Spinal cord (tissue), 10 donors: ENCODE results near the gene MMP20. TPM values are rescaled to one million over a fixed set of nuclear protein-coding genes. Genes with fewer than 3 reads are reported as not detected.

Experiments
- DNase-seq, 6 donors: peaks; one replicate each; pipeline versions ENCODE4 v3.0.0 to v3.0.0-alpha.2; 2013 to 2015; ENCODE audit warnings: low spot score in 6 of 6, low read depth in 4 of 6
- H3K27ac ChIP-seq: one replicate; pipeline ENCODE4 v1.5.1; 2013; ENCODE audit warnings: low read depth, low read length, control low read depth
- H3K27me3 ChIP-seq: one replicate; pipeline ENCODE4 v1.6.1; 2013; ENCODE audit warnings: low read length; ENCODE audit not compliant: control insufficient read depth, insufficient read depth
- H3K36me3 ChIP-seq: one replicate; pipeline ENCODE4 v1.6.1; 2013; ENCODE audit warnings: low read length; ENCODE audit not compliant: control insufficient read depth, insufficient read depth
- H3K4me1 ChIP-seq: one replicate; pipeline ENCODE4 v1.6.1; 2013; ENCODE audit warnings: low read length; ENCODE audit not compliant: control insufficient read depth, insufficient read depth
- H3K4me3 ChIP-seq: one replicate; pipeline ENCODE4 v1.5.1; 2013; ENCODE audit warnings: low read depth, low read length, control low read depth
- H3K9me3 ChIP-seq: one replicate; pipeline ENCODE4 v1.6.1; 2013; ENCODE audit warnings: low read length; ENCODE audit not compliant: control insufficient read depth, insufficient read depth
- WGBS: methylation state at CpG from one replicate; pipeline ENCODE4 v1.1.5; 2013; ENCODE audit warnings: missing lambda C conversion rate; ENCODE audit not compliant: insufficient coverage; 5-methylcytosine and 5-hydroxymethylcytosine counted together
- polyA plus RNA-seq, 2 donors: library from polyadenylated mRNA; unstranded; fragments of 120-200 nt; gene quantifications; one replicate each; pipeline ENCODE4 v1.2.1, GENCODE V29; 2013; ENCODE audit not compliant: insufficient read length in 2 of 2
- total RNA-seq, 2 donors: library from RNA; depleted of rRNA in 1 of 2; stranded (reverse); fragments of 120-200 nt in 1 of 2; fragments of >200 nt in 1 of 2; gene quantifications; one replicate each; pipeline versions ENCODE4 v1.2.3 to v1.2.4, GENCODE V29; 2013 to 2014
- donor health status: healthy.

MMP20 gene
- total and polyA plus RNA-seq, 4 donors = 0.10 TPM; not detected in 3

GRCh38 chr11:102572554-102573220 lies 52.4 kb downstream of the MMP20 start:
- H3K27ac ChIP-seq = no peak overlapping the region
- 100% methylated on average over 1 of the region's 2 CpGs for WGBS
- no peaks in the 10 kb centered on the region for H3K27me3 ChIP-seq
- DNase-seq = no peak
- no peaks in the 10 kb centered on the region for H3K9me3 ChIP-seq
- no peaks in the 10 kb centered on the region for H3K36me3 ChIP-seq
- no peaks in the 10 kb centered on the region for H3K4me1 ChIP-seq
- no peak overlapping the region for H3K4me3 ChIP-seq

- WGBS = 100% methylated on average over 1 of the region's 3 CpGs
Observed at GRCh38 chr11:102568851-102569250, 56.3 kb downstream of the MMP20 start.

GRCh38 chr11:102566112-102566511 lies 59.0 kb downstream of the MMP20 start:
- Histone ChIP-seq H3K4me1 (no peaks in the 10 kb centered on the region), H3K36me3 (no peaks in the 10 kb centered on the region), H3K27ac (no peak overlapping the region), H3K27me3 (no peaks in the 10 kb centered on the region), H3K9me3 (no peaks in the 10 kb centered on the region), H3K4me3 (no peak overlapping the region)
- WGBS = no CpG with 5 or more reads among the region's 1 CpG
- DNase-seq = no peak

More at GRCh38 chr11:102568851-102569250, 56.3 kb downstream of the MMP20 start:
- H3K9me3 ChIP-seq = no peaks in the 10 kb centered on the region
- H3K27me3 ChIP-seq = no peaks in the 10 kb centered on the region
- H3K36me3 ChIP-seq = no peaks in the 10 kb centered on the region
- no peak for DNase-seq
- H3K27ac ChIP-seq = no peak overlapping the region
- H3K4me3 ChIP-seq = no peak overlapping the region
- H3K4me1 ChIP-seq = no peaks in the 10 kb centered on the region

- no peak for DNase-seq
- H3K9me3 ChIP-seq = no peaks in the 10 kb centered on the region
- H3K4me3 ChIP-seq = no peak overlapping the region
- 100% methylated on average over 1 of the region's 2 CpGs for WGBS
- no peaks in the 10 kb centered on the region for H3K36me3 ChIP-seq
- no peaks in the 10 kb centered on the region for H3K27me3 ChIP-seq
- H3K27ac ChIP-seq = no peak overlapping the region
- H3K4me1 ChIP-seq = no peaks in the 10 kb centered on the region
Observed at GRCh38 chr11:102564110-102564509, 61.0 kb downstream of the MMP20 start.

GRCh38 chr11:102561636-102562035 lies 63.5 kb downstream of the MMP20 start:
- no peak for DNase-seq
- H3K27me3 ChIP-seq = no peaks in the 10 kb centered on the region
- H3K4me3 ChIP-seq = no peak overlapping the region
- no peaks in the 10 kb centered on the region for H3K4me1 ChIP-seq
- H3K9me3 ChIP-seq = no peaks in the 10 kb centered on the region
- H3K27ac ChIP-seq = no peak overlapping the region
- H3K36me3 ChIP-seq = no peaks in the 10 kb centered on the region

- Histone ChIP-seq H3K27ac (no peak overlapping the region), H3K27me3 (no peaks in the 10 kb centered on the region), H3K4me3 (no peak overlapping the region), H3K9me3 (no peaks in the 10 kb centered on the region), H3K36me3 (no peaks in the 10 kb centered on the region), H3K4me1 (no peaks in the 10 kb centered on the region)
- 39% methylated on average over 2 of the region's 6 CpGs for WGBS
- DNase-seq = peak in 1 of 6 donors; percentile 35
Observed at GRCh38 chr11:102560555-102561011, 64.5 kb downstream of the MMP20 start.

GRCh38 chr11:102559839-102560238 lies 65.3 kb downstream of the MMP20 start:
- Histone ChIP-seq H3K4me3 (no peak overlapping the region), H3K27ac (no peak overlapping the region), H3K9me3 (no peaks in the 10 kb centered on the region), H3K27me3 (no peaks in the 10 kb centered on the region), H3K4me1 (no peaks in the 10 kb centered on the region), H3K36me3 (no peaks in the 10 kb centered on the region)
- no peak for DNase-seq

- H3K36me3 ChIP-seq = no peaks in the 10 kb centered on the region
- 100% methylated on average over 1 of the region's 3 CpGs for WGBS
Observed at GRCh38 chr11:102555091-102555490, 70.0 kb downstream of the MMP20 start.

GRCh38 chr11:102553835-102554282 lies 71.3 kb downstream of the MMP20 start:
- H3K27ac ChIP-seq = no peak overlapping the region
- WGBS = 93% methylated on average over 3 of the region's 5 CpGs
- H3K27me3 ChIP-seq = no peaks in the 10 kb centered on the region
- H3K36me3 ChIP-seq = no peaks in the 10 kb centered on the region
- DNase-seq = no peak
- H3K4me3 ChIP-seq = no peak overlapping the region
- no peaks in the 10 kb centered on the region for H3K4me1 ChIP-seq
- no peaks in the 10 kb centered on the region for H3K9me3 ChIP-seq

More at GRCh38 chr11:102555091-102555490, 70.0 kb downstream of the MMP20 start:
- Histone ChIP-seq H3K4me1 (no peaks in the 10 kb centered on the region), H3K27ac (no peak overlapping the region), H3K9me3 (no peaks in the 10 kb centered on the region), H3K4me3 (no peak overlapping the region), H3K27me3 (no peaks in the 10 kb centered on the region)
- DNase-seq = no peak

- 88% methylated on average over 3 of the region's 8 CpGs for WGBS
- Histone ChIP-seq H3K9me3 (no peaks in the 10 kb centered on the region), H3K36me3 (no peaks in the 10 kb centered on the region), H3K4me1 (no peaks in the 10 kb centered on the region), H3K4me3 (no peak overlapping the region), H3K27me3 (no peaks in the 10 kb centered on the region), H3K27ac (no peak overlapping the region)
- DNase-seq = peak in 1 of 6 donors; percentile 60
Observed at GRCh38 chr11:102552447-102553194, 72.5 kb downstream of the MMP20 start.
